Activated CD8-positive, alpha-beta T cell treated with anti-CD3 and anti-CD28 coated beads for 36 hours (primary cell): ENCODE results near the gene GNGT2. TPM values are rescaled to one million over a fixed set of nuclear protein-coding genes. Genes with fewer than 3 reads are reported as not detected.
"Not testable (repeated sequence)": the region's sequence is repeated elsewhere in the genome, so short reads cannot be mapped to it uniquely, and the experiment has no call there.

Source experiments
- ATAC-seq: fragments of 200-7000 bp; cut with Tn5 transposase; one replicate; pipeline ENCODE4 v1.10.0; 2021; ENCODE audit warnings: mild to moderate bottlenecking, moderate library complexity
- CTCF ChIA-PET: fragments of 350-600 bp; sonication (Branson Sonifier 250); formaldehyde crosslinking; loops from one replicate; lab custom pipeline; 2021; ENCODE audit warnings: antibody characterized with exemption; lab: Charles Lee
- POLR2A ChIA-PET: fragments of 350-600 bp; sonication (Branson Sonifier 250); formaldehyde crosslinking; loops from one replicate; lab custom pipeline; 2021; ENCODE audit warnings: antibody characterized with exemption; lab: Charles Lee
- DNase-seq: peaks from one replicate; pipeline ENCODE4 v3.0.0-alpha.2; 2020
- H3K27ac Mint-ChIP-seq: one replicate; pipeline ENCODE4 v1.8.0; 2021; ENCODE audit warnings: mild to moderate bottlenecking, mixed read lengths
- H3K27me3 Mint-ChIP-seq: one replicate; pipeline ENCODE4 v1.8.0; 2021; ENCODE audit warnings: mixed read lengths
- H3K36me3 Mint-ChIP-seq: one replicate; pipeline ENCODE4 v1.8.0; 2021; ENCODE audit warnings: low read depth, mixed read lengths
- H3K4me1 Mint-ChIP-seq: one replicate; pipeline ENCODE4 v1.8.0; 2021; ENCODE audit warnings: low read depth, mixed read lengths
- H3K4me3 Mint-ChIP-seq: one replicate; pipeline ENCODE4 v1.8.0; 2021; ENCODE audit warnings: mild to moderate bottlenecking, moderate library complexity, mixed read lengths
- H3K9me3 Mint-ChIP-seq: one replicate; pipeline ENCODE4 v1.8.0; 2021; ENCODE audit warnings: mixed read lengths
- CTCF ChIP-seq: fragments of 200-600 bp; IDR thresholded peaks from one replicate; pipeline ENCODE4 v1.8.0; 2022; ENCODE audit warnings: antibody characterized with exemption, mild to moderate bottlenecking
- intact Hi-C: fragments of 100-400 bp; cut with micrococcal nuclease; formaldehyde crosslinking; loops from one replicate; pipeline ENCODE4 v1.10.0; 2022
- total RNA-seq, 2 experiments: library from RNA; stranded (reverse); gene quantifications; one replicate each; pipeline ENCODE4 v1.2.3, GENCODE V29; 2021

The GNGT2 gene
- total RNA-seq, 2 experiments from 2014 or later: 21.7 to 23.9 TPM

GRCh38 chr17:49191917-49192741 is 18.2 kb downstream of the GNGT2 start:
- Mint-ChIP-seq H3K4me1 (peaks cover 31% of the 10 kb centered on the region), H3K27me3 (no peaks in the 10 kb centered on the region), H3K4me3 (peak overlapping the region; percentile 96), H3K27ac (peak overlapping the region; percentile 99), H3K36me3 (peaks cover 7% of the 10 kb centered on the region), H3K9me3 (no peaks in the 10 kb centered on the region)
- intact Hi-C loops: no loop called here
- POLR2A ChIA-PET: interaction anchor here (0.6 to 6.2 kb wide), 15 partner anchors 9 to 300 kb away, joined by 3 to 57 read pairs (median 4); partner anchors contain the start of genes ABI3, ATP5MC1, GNGT2 and PHOSPHO1
- ATAC-seq (peak; percentile 34), DNase-seq (peak; percentile 92)
- CTCF ChIA-PET: interaction anchor here (1.1 to 14.8 kb wide), 7 partner anchors 9 to 97 kb away, joined by 3 to 126 read pairs (median 11); partner anchors contain the start of genes ABI3 and GNGT2
- TF ChIP-seq CTCF: peak; percentile 24

GRCh38 chr17:49191409-49191916 is 18.9 kb downstream of the GNGT2 start:
- TF ChIP-seq CTCF: no peak
- DNase-seq (no peak), ATAC-seq (peak; percentile 1)
- Mint-ChIP-seq H3K27me3 (no peaks in the 10 kb centered on the region), H3K36me3 (peaks cover 7% of the 10 kb centered on the region), H3K27ac (peak overlapping the region; percentile 99), H3K9me3 (no peaks in the 10 kb centered on the region), H3K4me1 (peaks cover 31% of the 10 kb centered on the region), H3K4me3 (peak overlapping the region; percentile 96)
- ChIA-PET CTCF (interaction anchor here (1.3 to 14.8 kb wide), 5 partner anchors 10 to 98 kb away, joined by 3 to 126 read pairs (median 45); partner anchors contain the start of genes ABI3 and GNGT2), POLR2A (interaction anchor here (0.5 to 6.2 kb wide), 13 partner anchors 8 to 283 kb away, joined by 3 to 57 read pairs (median 3); partner anchors contain the start of genes ABI3, GNGT2, PHOSPHO1 and UBE2Z)
- intact Hi-C loops: no loop called here

GRCh38 chr17:49190932-49191331 is 19.4 kb downstream of the GNGT2 start:
- TF ChIP-seq CTCF: no peak
- Mint-ChIP-seq H3K4me3 (peak overlapping the region; percentile 40), H3K9me3 (peaks cover 1% of the 10 kb centered on the region), H3K27me3 (no peaks in the 10 kb centered on the region), H3K27ac (peak overlapping the region; percentile 71), H3K36me3 (peaks cover 7% of the 10 kb centered on the region), H3K4me1 (peaks cover 30% of the 10 kb centered on the region)
- ChIA-PET POLR2A (interaction anchor here (0.5 to 6.2 kb wide), 12 partner anchors 8 to 151 kb away, joined by 3 to 57 read pairs (median 9); partner anchors contain the start of genes ABI3, GNGT2 and PHOSPHO1), CTCF (interaction anchor here (2.8 to 14.8 kb wide), 4 partner anchors 10 to 36 kb away, joined by 11 to 126 read pairs (median 52); partner anchors contain the start of genes ABI3 and GNGT2)
- no peak for DNase-seq
- ATAC-seq: no peak
- intact Hi-C loops: no loop called here

- CTCF ChIA-PET: interaction anchor here (10.3 kb wide), 1 partner anchor 41 kb away, joined by 210 read pairs; the partner anchor contains the start of gene PHOSPHO1
- DNase-seq: no peak
Measured at GRCh38 chr17:49187301-49187700, 23.1 kb downstream of the GNGT2 start.

GRCh38 chr17:49185381-49185780 is 25.0 kb downstream of the GNGT2 start:
- intact Hi-C loops, H3K4me3 Mint-ChIP-seq, H3K27ac Mint-ChIP-seq, DNase-seq, H3K4me1 Mint-ChIP-seq, ATAC-seq, H3K27me3 Mint-ChIP-seq, H3K36me3 Mint-ChIP-seq: not testable (repeated sequence)
- ChIA-PET CTCF (interaction anchor here (1.9 to 10.3 kb wide), 2 partner anchors 37 to 43 kb away, joined by 6 to 210 read pairs; partner anchors contain the start of gene PHOSPHO1), POLR2A (interaction anchor here (0.6 to 1.2 kb wide), 2 partner anchors 39 to 156 kb away, joined by 4 to 5 read pairs; no protein-coding TSS in a partner anchor)
- peaks cover 12% of the 10 kb centered on the region for H3K9me3 Mint-ChIP-seq

More at GRCh38 chr17:49187301-49187700, 23.1 kb downstream of the GNGT2 start:
- Mint-ChIP-seq H3K27me3 (no peaks in the 10 kb centered on the region), H3K4me3 (no peak overlapping the region), H3K4me1 (peaks cover 6% of the 10 kb centered on the region), H3K36me3 (peaks cover 7% of the 10 kb centered on the region), H3K9me3 (peaks cover 12% of the 10 kb centered on the region), H3K27ac (no peak overlapping the region)
- POLR2A ChIA-PET: no interaction called here
- no peak for ATAC-seq
- intact Hi-C loops: no loop called here
- TF ChIP-seq CTCF: no peak

GRCh38 chr17:49184522-49184921 is 25.9 kb downstream of the GNGT2 start:
- H3K9me3 Mint-ChIP-seq: peaks cover 12% of the 10 kb centered on the region
- H3K27ac Mint-ChIP-seq, ATAC-seq, H3K36me3 Mint-ChIP-seq, DNase-seq, H3K4me3 Mint-ChIP-seq, intact Hi-C loops, H3K4me1 Mint-ChIP-seq, H3K27me3 Mint-ChIP-seq: not testable (repeated sequence)
- CTCF ChIA-PET: interaction anchor here (10.3 kb wide), 1 partner anchor 43 kb away, joined by 210 read pairs; the partner anchor contains the start of gene PHOSPHO1
- POLR2A ChIA-PET: interaction anchor here (1.2 kb wide), 1 partner anchor 40 kb away, joined by 4 read pairs; no protein-coding TSS in a partner anchor
